HEK293T (cell line): ENCODE measurements around the gene FOXA1.

Experiments used
- CTCF ChIA-PET: fragments of 350-600 bp; formaldehyde crosslinking; extraction: SDS; loops from one replicate; lab custom pipeline; 2021; ENCODE audit warnings: antibody characterized with exemption, inconsistent platforms; lab: Yijun Ruan, JAX
- POLR2A ChIA-PET: fragments of 350-600 bp; formaldehyde crosslinking; extraction: SDS; loops from one replicate; lab custom pipeline; 2020; ENCODE audit warnings: antibody characterized with exemption, inconsistent platforms; lab: Yijun Ruan, JAX
- DNase-seq: peaks from one replicate; pipeline ENCODE4 v3.0.0; 2012; ENCODE audit warnings: mixed read lengths; ENCODE audit errors: extremely low spot score
- ARNT ChIP-seq: fragments of 450-650 bp; IDR thresholded peaks from 2 replicates; pipeline ENCODE4 v1.6.1; 2017; ENCODE audit warnings: mild to moderate bottlenecking
- BHLHE40 ChIP-seq: fragments of 450-650 bp; IDR thresholded peaks from 2 replicates; pipeline ENCODE4 v1.6.1; 2016; ENCODE audit warnings: mild to moderate bottlenecking, moderate library complexity, borderline replicate concordance
- CTBP1 ChIP-seq: fragments of 450-650 bp; IDR thresholded peaks from 2 replicates; pipeline ENCODE4 v1.6.1; 2016; ENCODE audit warnings: borderline replicate concordance
- ELF4 ChIP-seq: fragments of 450-650 bp; IDR thresholded peaks from 2 replicates; pipeline ENCODE4 v1.6.1; 2017; ENCODE audit warnings: antibody characterized with exemption
- FOXA1 ChIP-seq: fragments of 450-650 bp; IDR thresholded peaks from 2 replicates; pipeline ENCODE4 v1.6.1; 2016; ENCODE audit warnings: mild to moderate bottlenecking
- FOXK2 ChIP-seq: fragments of 450-650 bp; IDR thresholded peaks from 2 replicates; pipeline ENCODE4 v1.6.1; 2016; ENCODE audit warnings: mild to moderate bottlenecking
- FOXM1 ChIP-seq: fragments of 450-650 bp; IDR thresholded peaks from 2 replicates; pipeline ENCODE4 v1.6.1; 2017; ENCODE audit warnings: mild to moderate bottlenecking, borderline replicate concordance
- HDGF ChIP-seq: fragments of 450-650 bp; IDR thresholded peaks from 2 replicates; pipeline ENCODE4 v1.6.1; 2017; ENCODE audit warnings: antibody characterized with exemption, borderline replicate concordance
- L3MBTL2 ChIP-seq: fragments of 450-650 bp; conservative IDR thresholded peaks from 2 replicates; pipeline ENCODE4 v1.6.1; 2016; ENCODE audit warnings: mild to moderate bottlenecking
- LEF1 ChIP-seq: fragments of 450-650 bp; IDR thresholded peaks from 2 replicates; pipeline ENCODE4 v1.6.1; 2017; ENCODE audit warnings: mild to moderate bottlenecking, borderline replicate concordance
- NFRKB ChIP-seq: fragments of 450-650 bp; IDR thresholded peaks from 2 replicates; pipeline ENCODE4 v1.6.1; 2016; ENCODE audit warnings: mild to moderate bottlenecking, moderate library complexity
- PKNOX1 ChIP-seq: fragments of 450-650 bp; IDR thresholded peaks from 2 replicates; pipeline ENCODE4 v1.6.1; 2016
- SP1 ChIP-seq: fragments of 450-650 bp; IDR thresholded peaks from 2 replicates; pipeline ENCODE4 v1.6.1; 2017
- SUZ12 ChIP-seq: fragments of 450-650 bp; IDR thresholded peaks from 2 replicates; pipeline ENCODE4 v1.6.1; 2016; ENCODE audit warnings: mild to moderate bottlenecking
- TARDBP ChIP-seq: fragments of 450-650 bp; IDR thresholded peaks from 2 replicates; pipeline ENCODE4 v1.6.1; 2016
- ZNF384 ChIP-seq: fragments of 450-650 bp; IDR thresholded peaks from 2 replicates; pipeline ENCODE4 v1.6.1; 2016

Gene FOXA1

GRCh38 chr14:37587131-37587803 is 7.8 kb downstream of the FOXA1 start:
- ChIA-PET CTCF (interaction anchor here (1.1 kb wide), 1 partner anchor 355 kb away, joined by 3 read pairs; no protein-coding TSS in a partner anchor), POLR2A (no interaction called here)
- DNase-seq, result no peak
- TF ChIP-seq SUZ12 (no peak), ELF4 (no peak)

- ChIA-PET CTCF (interaction anchor here (1.1 kb wide), 1 partner anchor 354 kb away, joined by 3 read pairs; no protein-coding TSS in a partner anchor), POLR2A (no interaction called here)
- TF ChIP-seq CTBP1, result no peak
- TF ChIP-seq NFRKB, result no peak
- no peak for TF ChIP-seq ARNT
- no peak for TF ChIP-seq SUZ12
- TF ChIP-seq PKNOX1, result no peak
- no peak for TF ChIP-seq BHLHE40
- TF ChIP-seq FOXK2, result no peak
- TF ChIP-seq HDGF, result no peak
- TF ChIP-seq ZNF384, result no peak
- TF ChIP-seq TARDBP, result no peak
- TF ChIP-seq FOXM1, result no peak
- no peak for TF ChIP-seq L3MBTL2
- TF ChIP-seq LEF1, result no peak
- no peak for TF ChIP-seq FOXA1
- no peak for TF ChIP-seq ELF4
- DNase-seq, result no peak
Observed at GRCh38 chr14:37586797-37587130, 8.3 kb downstream of the FOXA1 start.

GRCh38 chr14:37585971-37586796 is 8.9 kb downstream of the FOXA1 start:
- no peak for TF ChIP-seq PKNOX1
- TF ChIP-seq TARDBP, result no peak
- no peak for TF ChIP-seq FOXM1
- TF ChIP-seq ARNT, result no peak
- TF ChIP-seq ELF4, result no peak
- TF ChIP-seq LEF1, result no peak
- no peak for TF ChIP-seq NFRKB
- no peak for TF ChIP-seq SUZ12
- TF ChIP-seq CTBP1, result no peak
- no peak for TF ChIP-seq BHLHE40
- no peak for TF ChIP-seq FOXA1
- no peak for TF ChIP-seq L3MBTL2
- no peak for TF ChIP-seq FOXK2
- TF ChIP-seq HDGF, result no peak
- TF ChIP-seq SP1, result no peak
- no peak for TF ChIP-seq ZNF384
- CTCF ChIA-PET, result interaction anchor here (1.2 kb wide), 1 partner anchor 7 kb away, joined by 4 read pairs; no protein-coding TSS in a partner anchor
- no peak for DNase-seq
- POLR2A ChIA-PET, result no interaction called here

- CTCF ChIA-PET, result interaction anchor here (1.2 kb wide), 1 partner anchor 8 kb away, joined by 4 read pairs; no protein-coding TSS in a partner anchor
- POLR2A ChIA-PET, result no interaction called here
- DNase-seq, result no peak
- TF ChIP-seq SP1 (no peak), ARNT (no peak), FOXM1 (no peak), BHLHE40 (no peak), HDGF (no peak), FOXK2 (no peak), LEF1 (no peak), PKNOX1 (no peak), ELF4 (no peak), FOXA1 (no peak), NFRKB (no peak), CTBP1 (no peak), TARDBP (no peak)
Observed at GRCh38 chr14:37585101-37585511, 9.9 kb downstream of the FOXA1 start.

- POLR2A ChIA-PET, result interaction anchor here (1.6 kb wide), 1 partner anchor 412 kb away, joined by 3 read pairs; the partner anchor contains the start of gene SLC25A21
- DNase-seq, result no peak
- TF ChIP-seq ELF4 (no peak), PKNOX1 (no peak), ARNT (no peak), ZNF384 (no peak), CTBP1 (no peak), SUZ12 (no peak), NFRKB (no peak), SP1 (no peak), L3MBTL2 (no peak)
- CTCF ChIA-PET, result interaction anchor here (1.2 kb wide), 1 partner anchor 9 kb away, joined by 4 read pairs; no protein-coding TSS in a partner anchor
Observed at GRCh38 chr14:37584211-37585100, 10.6 kb downstream of the FOXA1 start.
